CD4-positive, alpha-beta memory T cell (primary cell): ENCODE data around the gene BRD7. TPM values are rescaled to one million over a fixed set of nuclear protein-coding genes. Genes with fewer than 3 reads are reported as not detected.

ENCODE experiments used
- CTCF ChIA-PET: fragments of 350-600 bp; sonication (Branson Sonifier 250); formaldehyde crosslinking; loops from one replicate; lab custom pipeline; 2021; ENCODE audit warnings: inconsistent platforms; ENCODE audit not compliant: partially characterized antibody; lab: Charles Lee
- POLR2A ChIA-PET: fragments of 350-600 bp; sonication (Branson Sonifier 250); formaldehyde crosslinking; loops from one replicate; lab custom pipeline; 2021; ENCODE audit not compliant: partially characterized antibody; lab: Charles Lee
- DNase-seq, 5 donors: peaks; one replicate each; pipeline versions ENCODE4 v3.0.0 to v3.0.0-alpha.2; 2020 to 2022; ENCODE audit warnings: mixed read lengths in 1 of 5
- H3K27ac ChIP-seq: one replicate; pipeline ENCODE4 v1.7.0; 2013; ENCODE audit warnings: low read depth, low read length
- H3K27me3 ChIP-seq: 2 replicates; pipeline ENCODE4 v1.7.0; 2013; ENCODE audit warnings: mild to moderate bottlenecking, low read length, moderate library complexity; ENCODE audit not compliant: insufficient read depth
- H3K36me3 ChIP-seq: 2 replicates; pipeline ENCODE4 v1.7.0; 2013; ENCODE audit warnings: mild to moderate bottlenecking, low read length, moderate library complexity; ENCODE audit not compliant: insufficient read depth
- H3K4me1 ChIP-seq: 2 replicates; pipeline ENCODE4 v1.7.0; 2013; ENCODE audit warnings: mild to moderate bottlenecking, low read length, moderate library complexity; ENCODE audit not compliant: insufficient read depth
- H3K4me3 ChIP-seq, 2 donors: one replicate each; pipeline ENCODE4 v1.7.0; 2013; ENCODE audit warnings: low read length in 2 of 2, mild to moderate bottlenecking in 1 of 2
- H3K9me3 ChIP-seq, 2 donors: one replicate each; pipeline ENCODE4 v1.7.0; 2013; ENCODE audit warnings: low read length in 2 of 2, control low read depth in 1 of 2; ENCODE audit not compliant: control insufficient read depth in 1 of 2
- H3K27ac Mint-ChIP-seq, 7 donors: one replicate each; pipeline ENCODE4 v1.8.0; 2020 to 2021; ENCODE audit warnings: mixed read lengths in 7 of 7, mild to moderate bottlenecking in 6 of 7, inconsistent platforms in 3 of 7, moderate library complexity in 3 of 7
- H3K27me3 Mint-ChIP-seq, 2 donors: one replicate each; pipeline ENCODE4 v1.8.0; 2020 to 2021; ENCODE audit warnings: mixed read lengths in 2 of 2
- H3K36me3 Mint-ChIP-seq, 2 donors: one replicate each; pipeline ENCODE4 v1.8.0; 2020 to 2021; ENCODE audit warnings: mixed read lengths in 2 of 2, inconsistent platforms in 1 of 2, mild to moderate bottlenecking in 1 of 2
- H3K4me1 Mint-ChIP-seq, 4 donors: one replicate each; pipeline ENCODE4 v1.8.0; 2020 to 2021; ENCODE audit warnings: mixed read lengths in 4 of 4, mild to moderate bottlenecking in 1 of 4
- H3K4me3 Mint-ChIP-seq, 8 donors: one replicate each; pipeline ENCODE4 v1.8.0; 2020 to 2021; ENCODE audit warnings: mixed read lengths in 8 of 8, mild to moderate bottlenecking in 7 of 8, moderate library complexity in 6 of 8, inconsistent platforms in 3 of 8
- H3K9me3 Mint-ChIP-seq, 8 donors: one replicate each; pipeline ENCODE4 v1.8.0; 2020 to 2021; ENCODE audit warnings: mixed read lengths in 8 of 8, mild to moderate bottlenecking in 5 of 8, inconsistent platforms in 3 of 8, moderate library complexity in 1 of 8
- intact Hi-C: fragments of 100-400 bp; cut with micrococcal nuclease; formaldehyde crosslinking; loops from one replicate; pipeline ENCODE4 v1.15.1; 2023
- polyA plus RNA-seq, 2 donors: library from polyadenylated mRNA; unstranded; fragments of 300-500 nt; fragmentation: Illumina TruSeq; gene quantifications; one replicate each; pipeline ENCODE4 v1.2.3, GENCODE V29; 2021
- total RNA-seq, 2 experiments: library from RNA; stranded (reverse); gene quantifications; one replicate each; pipeline ENCODE4 v1.2.3, GENCODE V29; 2021

Gene BRD7
- total and polyA plus RNA-seq, 4 experiments from 2014 or later, result 18.1 to 97.7 (median 77.0) TPM

DNA sequence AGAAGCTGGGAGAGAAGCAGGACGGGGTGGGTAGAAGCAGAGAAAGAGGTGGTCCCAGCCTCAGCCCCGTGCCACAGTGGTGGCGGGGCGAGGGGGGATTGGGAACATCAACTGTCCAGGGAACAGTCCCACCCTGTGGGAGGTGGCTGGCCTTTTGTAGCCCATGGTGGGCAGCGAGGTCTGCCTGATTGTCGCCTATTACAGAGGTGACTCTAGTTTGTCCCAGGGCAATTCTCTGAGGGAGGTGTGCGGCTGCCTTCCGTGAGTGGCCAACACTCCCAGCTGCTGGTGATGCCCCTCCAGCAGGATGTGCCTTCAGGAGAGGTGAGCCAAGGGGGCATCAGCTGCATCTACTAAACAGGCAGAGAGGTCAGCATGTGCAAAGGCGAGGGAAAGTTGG lies 5.0 kb upstream of the BRD7 start:
- Histone ChIP-seq H3K4me3 (no peak overlapping the region), H3K27ac (no peak overlapping the region), H3K9me3 (no peaks in the 10 kb centered on the region), H3K36me3 (no peaks in the 10 kb centered on the region), H3K27me3 (no peaks in the 10 kb centered on the region), H3K4me1 (peaks cover 8% of the 10 kb centered on the region)
- ChIA-PET CTCF (interaction anchor here (1.0 to 1.9 kb wide), 3 partner anchors 16 to 375 kb away, joined by 3 to 16 read pairs (median 4); no protein-coding TSS in a partner anchor), POLR2A (no interaction called here)
- intact Hi-C loops, result no loop called here
- Mint-ChIP-seq H3K27ac (no peak overlapping the region), H3K36me3 (peaks cover 0 to 3% of the 10 kb centered on the region in 2 donors), H3K27me3 (peaks cover 4 to 5% of the 10 kb centered on the region in 2 donors), H3K4me3 (no peak overlapping the region), H3K9me3 (no peaks in the 10 kb centered on the region), H3K4me1 (peaks cover 8 to 14% (median 10%) of the 10 kb centered on the region in 4 donors)
- DNase-seq, result no peak

DNA sequence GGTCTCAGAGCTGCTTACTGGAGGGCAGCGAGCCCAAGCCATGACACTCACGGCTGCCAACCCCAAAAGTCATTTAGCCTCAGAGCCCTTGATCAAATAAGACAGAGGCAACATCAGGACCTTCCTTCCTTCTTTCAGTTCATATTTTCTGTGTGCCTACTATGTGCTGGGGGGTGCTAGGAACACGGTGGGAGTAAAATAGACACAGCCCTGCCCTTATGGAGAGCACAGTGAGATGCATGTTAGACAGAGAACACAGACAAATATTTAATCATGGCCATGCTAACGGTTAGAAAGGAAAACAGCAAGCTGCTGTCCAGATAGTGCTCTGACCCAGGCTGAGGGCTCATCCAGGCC lies 4.5 kb upstream of the BRD7 start:
- Histone ChIP-seq H3K36me3 (no peaks in the 10 kb centered on the region), H3K9me3 (no peaks in the 10 kb centered on the region), H3K27ac (no peak overlapping the region), H3K4me1 (peaks cover 8% of the 10 kb centered on the region), H3K4me3 (no peak overlapping the region), H3K27me3 (no peaks in the 10 kb centered on the region)
- Mint-ChIP-seq H3K9me3 (no peaks in the 10 kb centered on the region), H3K36me3 (peaks cover 0 to 3% of the 10 kb centered on the region in 2 donors), H3K4me3 (no peak overlapping the region), H3K27me3 (peaks cover 4 to 5% of the 10 kb centered on the region in 2 donors), H3K4me1 (peaks cover 8 to 14% (median 10%) of the 10 kb centered on the region in 4 donors), H3K27ac (peak overlapping the region in 1 of 7 donors; percentile 9)
- POLR2A ChIA-PET, result no interaction called here
- CTCF ChIA-PET, result interaction anchor here (1.0 to 1.3 kb wide), 2 partner anchors 16 to 375 kb away, joined by 3 to 4 read pairs; no protein-coding TSS in a partner anchor
- intact Hi-C loops, result no loop called here
- no peak for DNase-seq

DNA sequence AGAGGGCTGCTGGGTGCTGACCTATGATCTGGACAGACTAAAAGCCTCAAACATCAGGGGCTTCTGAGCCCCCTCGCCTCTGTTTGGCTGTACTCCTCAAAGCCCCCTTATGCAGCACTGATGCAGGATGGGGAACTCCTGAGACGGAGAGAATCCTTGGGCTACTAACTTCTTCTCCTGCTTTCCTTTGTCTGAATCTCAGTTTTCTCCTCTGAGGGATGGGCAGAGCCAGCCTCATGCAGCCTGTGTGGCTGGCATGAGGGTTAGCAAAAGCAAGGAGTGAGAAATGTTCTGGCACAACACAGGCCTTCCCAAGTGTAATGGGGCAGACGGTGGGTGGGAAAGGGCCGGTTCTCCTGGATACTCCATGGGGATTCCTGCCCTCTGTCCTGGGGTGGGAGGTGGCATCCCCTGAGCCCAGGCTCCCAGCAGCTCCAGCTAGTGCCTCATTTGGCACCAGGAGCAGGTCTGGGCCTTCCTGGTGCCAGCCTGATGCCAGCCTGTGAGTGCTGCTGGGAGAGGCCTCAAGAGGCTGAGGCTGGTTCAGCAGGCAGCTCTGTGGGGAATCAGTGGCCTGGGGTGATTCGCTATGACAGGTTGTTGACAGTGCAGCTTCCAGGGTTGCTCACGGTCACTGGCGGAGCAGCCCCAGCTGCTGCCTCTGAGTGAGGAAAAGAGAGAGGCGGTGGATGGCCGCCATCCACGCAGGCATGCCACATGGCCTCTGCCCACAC lies 4.0 kb upstream of the BRD7 start:
- peaks cover 4 to 5% of the 10 kb centered on the region in 2 donors for H3K27me3 Mint-ChIP-seq
- H3K4me1 ChIP-seq, result peaks cover 11% of the 10 kb centered on the region
- CTCF ChIA-PET, result interaction anchor here (1.0 to 2.2 kb wide), 4 partner anchors 17 to 434 kb away, joined by 3 to 12 read pairs (median 5); no protein-coding TSS in a partner anchor
- H3K27ac ChIP-seq, result no peak overlapping the region
- peak overlapping the region in 1 of 7 donors; percentile 36 for H3K27ac Mint-ChIP-seq
- intact Hi-C loops, result no loop called here
- no peaks in the 10 kb centered on the region for H3K36me3 ChIP-seq
- H3K36me3 Mint-ChIP-seq, result peaks cover 0 to 8% of the 10 kb centered on the region in 2 donors
- no peaks in the 10 kb centered on the region for H3K27me3 ChIP-seq
- DNase-seq, result no peak
- H3K4me3 ChIP-seq, result no peak overlapping the region
- peaks cover 0 to 2% (median 0%) of the 10 kb centered on the region in 8 donors for H3K9me3 Mint-ChIP-seq
- H3K9me3 ChIP-seq, result no peaks in the 10 kb centered on the region
- POLR2A ChIA-PET, result no interaction called here
- peaks cover 13 to 19% (median 13%) of the 10 kb centered on the region in 4 donors for H3K4me1 Mint-ChIP-seq
- H3K4me3 Mint-ChIP-seq, result no peak overlapping the region

GRCh38 chr16:50371936-50372595 lies 3.3 kb upstream of the BRD7 start:
- no peak overlapping the region for H3K27ac ChIP-seq
- ChIA-PET POLR2A (no interaction called here), CTCF (interaction anchor here (1.4 to 2.2 kb wide), 3 partner anchors 141 to 434 kb away, joined by 4 to 12 read pairs (median 6); no protein-coding TSS in a partner anchor)
- no peaks in the 10 kb centered on the region for H3K9me3 ChIP-seq
- H3K27me3 ChIP-seq, result no peaks in the 10 kb centered on the region
- no peak overlapping the region for H3K4me3 ChIP-seq
- DNase-seq, result no peak
- Mint-ChIP-seq H3K36me3 (peaks cover 0 to 11% of the 10 kb centered on the region in 2 donors), H3K4me1 (peaks cover 17 to 24% (median 18%) of the 10 kb centered on the region in 4 donors), H3K27me3 (peaks cover 4 to 5% of the 10 kb centered on the region in 2 donors), H3K27ac (no peak overlapping the region), H3K4me3 (peak overlapping the region in 2 of 8 donors; percentile 30 to 44), H3K9me3 (peaks cover 0 to 2% (median 0%) of the 10 kb centered on the region in 8 donors)
- intact Hi-C loops, result no loop called here
- peaks cover 18% of the 10 kb centered on the region for H3K4me1 ChIP-seq
- no peaks in the 10 kb centered on the region for H3K36me3 ChIP-seq

DNA sequence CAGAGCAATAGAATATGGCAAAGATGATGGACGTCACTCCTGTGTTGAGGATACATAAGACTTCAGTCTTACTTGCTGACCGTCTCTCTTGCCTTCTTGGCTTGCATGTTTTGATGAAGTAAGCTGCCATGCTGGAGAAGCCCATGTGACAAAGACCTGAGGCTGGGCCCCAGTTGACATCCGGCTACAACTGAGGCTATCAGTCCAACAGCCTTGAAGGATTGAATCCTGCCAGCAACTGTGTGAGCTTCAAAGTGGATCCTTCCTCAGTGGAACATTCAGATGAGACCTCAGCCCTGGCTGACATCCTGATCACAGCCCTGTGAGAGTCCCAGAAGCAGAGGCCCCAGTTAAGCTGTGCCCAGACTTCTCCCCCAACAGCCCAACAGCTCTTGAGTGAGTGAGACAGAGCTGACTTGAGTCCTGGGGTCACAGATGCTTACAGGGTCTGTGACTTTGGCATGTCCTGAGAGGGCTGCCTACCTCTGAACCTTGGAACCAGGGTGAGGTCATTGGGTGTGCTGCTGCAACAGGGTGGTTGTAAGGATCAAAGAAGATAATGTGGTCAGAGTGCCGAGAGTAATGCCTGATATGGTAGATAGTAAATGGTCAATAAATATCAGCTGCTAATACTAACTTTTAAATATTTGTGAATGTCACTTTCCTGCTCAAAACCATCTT lies 2.4 kb upstream of the BRD7 start:
- intact Hi-C loops, result no loop called here
- ChIA-PET POLR2A (no interaction called here), CTCF (interaction anchor here (0.7 to 7.0 kb wide), 5 partner anchors 14 to 435 kb away, joined by 3 to 44 read pairs (median 6); no protein-coding TSS in a partner anchor)
- no peak overlapping the region for H3K4me3 ChIP-seq
- Mint-ChIP-seq H3K4me3 (no peak overlapping the region), H3K9me3 (peaks cover 0 to 2% (median 0%) of the 10 kb centered on the region in 8 donors), H3K27ac (peak overlapping the region in 1 of 7 donors; percentile 83), H3K36me3 (peaks cover 0 to 15% of the 10 kb centered on the region in 2 donors), H3K27me3 (peaks cover 4% of the 10 kb centered on the region in 2 donors), H3K4me1 (peaks cover 21 to 32% (median 25%) of the 10 kb centered on the region in 4 donors)
- no peak overlapping the region for H3K27ac ChIP-seq
- H3K27me3 ChIP-seq, result no peaks in the 10 kb centered on the region
- no peaks in the 10 kb centered on the region for H3K9me3 ChIP-seq
- H3K4me1 ChIP-seq, result peaks cover 27% of the 10 kb centered on the region
- H3K36me3 ChIP-seq, result no peaks in the 10 kb centered on the region
- no peak for DNase-seq

- H3K27me3 ChIP-seq, result no peaks in the 10 kb centered on the region
- intact Hi-C loops, result loop anchor here (1.0 to 5.0 kb wide), 9 partner anchors 42 to 437 kb away; partner anchors contain the start of genes CNEP1R1, HEATR3, NKD1 and TENT4B
- POLR2A ChIA-PET, result interaction anchor here (1.0 to 4.4 kb wide), 14 partner anchors 10 to 382 kb away, joined by 3 to 32 read pairs (median 4); partner anchors contain the start of gene HEATR3
These were observed 481 bp upstream of the BRD7 start for GRCh38 chr16:50369133-50369804.

More at GRCh38 chr16:50369133-50369804, 481 bp upstream of the BRD7 start:
- peak overlapping the region; percentile 83 to 99 (median 96) for H3K27ac Mint-ChIP-seq
- Histone ChIP-seq H3K4me1 (peaks cover 46% of the 10 kb centered on the region), H3K27ac (peak overlapping the region; percentile 61), H3K9me3 (no peaks in the 10 kb centered on the region), H3K36me3 (peaks cover 2% of the 10 kb centered on the region), H3K4me3 (peak overlapping the region; percentile 21 to 57)
- peaks cover 0 to 33% of the 10 kb centered on the region in 2 donors for H3K36me3 Mint-ChIP-seq
- CTCF ChIA-PET, result interaction anchor here (0.6 to 7.0 kb wide), 15 partner anchors 8 to 437 kb away, joined by 3 to 44 read pairs (median 4); partner anchors contain the start of genes ADCY7 and CNEP1R1
- H3K4me1 Mint-ChIP-seq, result peaks cover 34 to 51% (median 40%) of the 10 kb centered on the region in 4 donors
- DNase-seq, result no peak
- H3K9me3 Mint-ChIP-seq, result peaks cover 0 to 2% (median 0%) of the 10 kb centered on the region in 8 donors
- peaks cover 0 to 4% of the 10 kb centered on the region in 2 donors for H3K27me3 Mint-ChIP-seq
- peak overlapping the region; percentile 83 to 91 (median 89) for H3K4me3 Mint-ChIP-seq
